PC-9 (cell line): ENCODE results near the gene HPRT1.

Experiments
- CTCF ChIP-seq: fragments of 200-600 bp; sonication (generic); conservative IDR thresholded peaks from 2 replicates; pipeline ENCODE4 v1.6.1; 2017; ENCODE audit warnings: mixed run types, antibody characterized with exemption, mild to moderate bottlenecking, moderate library complexity
- EZH2 ChIP-seq: fragments of 200-600 bp; sonication (generic); IDR thresholded peaks from 2 replicates; pipeline ENCODE4 v1.8.0; 2017; ENCODE audit warnings: antibody characterized with exemption, low read depth

- TF ChIP-seq CTCF (no peak), EZH2 (no peak)
Measured at GRCh38 chrX:134462927-134463326, 3.0 kb downstream of the HPRT1 start.
